Lung (tissue), 12 donors: ENCODE results near the gene GNPTAB. TPM values are rescaled to one million over a fixed set of nuclear protein-coding genes. Genes with fewer than 3 reads are reported as not detected.

Experiments used
- ATAC-seq: fragments of 200-7000 bp; cut with Tn5 transposase; one replicate; pipeline ENCODE4 v1.9.1; 2020; ENCODE audit warnings: moderate number of reproducible peaks; ENCODE audit not compliant: insufficient read depth, low FRiP score
- DNase-seq, 3 donors: peaks; one replicate each; pipeline ENCODE4 v3.0.0-alpha.2; 2013 to 2017
- H3K27ac ChIP-seq, 2 donors: one replicate each; pipeline ENCODE4 v1.5.1; 2013; ENCODE audit warnings: mild to moderate bottlenecking in 2 of 2, moderate library complexity in 2 of 2, control low read depth in 1 of 2, inconsistent platforms in 1 of 2, low read depth in 1 of 2, low read length in 1 of 2
- H3K27me3 ChIP-seq, 3 donors: one replicate each; pipeline ENCODE4 v1.5.1; 2013; ENCODE audit warnings: low read length in 2 of 3; ENCODE audit not compliant: control insufficient read depth in 3 of 3, insufficient read depth in 3 of 3
- H3K36me3 ChIP-seq, 4 donors: one replicate each; pipeline ENCODE4 v1.5.1; 2013; ENCODE audit warnings: low read length in 4 of 4, mild to moderate bottlenecking in 1 of 4, moderate library complexity in 1 of 4; ENCODE audit not compliant: control insufficient read depth in 4 of 4, insufficient read depth in 4 of 4
- H3K4me1 ChIP-seq, 5 donors: one replicate each; pipeline ENCODE4 v1.5.1; 2013; ENCODE audit warnings: low read length in 5 of 5, mild to moderate bottlenecking in 2 of 5, moderate library complexity in 1 of 5; ENCODE audit not compliant: control insufficient read depth in 5 of 5, insufficient read depth in 5 of 5
- H3K4me3 ChIP-seq: one replicate; pipeline ENCODE4 v1.5.1; 2013; ENCODE audit warnings: mild to moderate bottlenecking, control low read depth, moderate library complexity
- H3K9ac ChIP-seq, 2 donors: one replicate each; pipeline ENCODE4 v1.5.1; 2013; ENCODE audit warnings: low read length in 2 of 2, control low read depth in 1 of 2; ENCODE audit not compliant: insufficient read depth in 1 of 2
- H3K9me3 ChIP-seq, 4 donors: one replicate each; pipeline ENCODE4 v1.5.1; 2013; ENCODE audit warnings: low read length in 3 of 4, mild to moderate bottlenecking in 1 of 4, moderate library complexity in 1 of 4; ENCODE audit not compliant: control insufficient read depth in 4 of 4, insufficient read depth in 3 of 4
- WGBS, 2 donors: extraction: QIAGEN DNeasy Blood & Tissue Kit; methylation state at CpG; one replicate each; pipeline ENCODE4 v1.1.7; 2013; 5-methylcytosine and 5-hydroxymethylcytosine counted together
- polyA plus RNA-seq, 2 donors: library from polyadenylated mRNA; stranded (reverse); fragments of 200-250 nt; gene quantifications; one replicate each; pipeline ENCODE4 v1.2.1, GENCODE V29; 2013
- total RNA-seq, 2 donors: library from RNA; depleted of rRNA in 1 of 2; stranded (reverse); fragments of >200 nt in 1 of 2; gene quantifications; one replicate each; pipeline ENCODE4 v1.2.1, GENCODE V29; 2014 to 2021
- TF ChIP-seq, protein P1 (sequence below): IDR thresholded peaks from 2 replicates; pipeline ENCODE4 v1.5.1; 2012; ENCODE audit warnings: mild to moderate bottlenecking; ENCODE audit errors: control extremely low read depth, extremely low read depth
- donor health status: control.
- donor health status: control.
- donor health status: Bipolar disorder and iron deficiency.
- donor health status: healthy.
- donor health status: DM: yes; HTN: yes; CAD: no.

Gene GNPTAB
- total and polyA plus RNA-seq, 4 donors: 14.8 to 74.3 (median 39.9) TPM

GRCh38 chr12:101748907-101749306 is 81.9 kb downstream of the GNPTAB start:
- H3K9ac ChIP-seq: no peak overlapping the region
- H3K9me3 ChIP-seq: no peaks in the 10 kb centered on the region
- ATAC-seq (no peak), DNase-seq (no peak)
- no peak overlapping the region for H3K4me3 ChIP-seq
- WGBS, 2 donors: 100% methylated on average over 1 of the region's 1 CpG
- TF ChIP-seq, protein P1, sequence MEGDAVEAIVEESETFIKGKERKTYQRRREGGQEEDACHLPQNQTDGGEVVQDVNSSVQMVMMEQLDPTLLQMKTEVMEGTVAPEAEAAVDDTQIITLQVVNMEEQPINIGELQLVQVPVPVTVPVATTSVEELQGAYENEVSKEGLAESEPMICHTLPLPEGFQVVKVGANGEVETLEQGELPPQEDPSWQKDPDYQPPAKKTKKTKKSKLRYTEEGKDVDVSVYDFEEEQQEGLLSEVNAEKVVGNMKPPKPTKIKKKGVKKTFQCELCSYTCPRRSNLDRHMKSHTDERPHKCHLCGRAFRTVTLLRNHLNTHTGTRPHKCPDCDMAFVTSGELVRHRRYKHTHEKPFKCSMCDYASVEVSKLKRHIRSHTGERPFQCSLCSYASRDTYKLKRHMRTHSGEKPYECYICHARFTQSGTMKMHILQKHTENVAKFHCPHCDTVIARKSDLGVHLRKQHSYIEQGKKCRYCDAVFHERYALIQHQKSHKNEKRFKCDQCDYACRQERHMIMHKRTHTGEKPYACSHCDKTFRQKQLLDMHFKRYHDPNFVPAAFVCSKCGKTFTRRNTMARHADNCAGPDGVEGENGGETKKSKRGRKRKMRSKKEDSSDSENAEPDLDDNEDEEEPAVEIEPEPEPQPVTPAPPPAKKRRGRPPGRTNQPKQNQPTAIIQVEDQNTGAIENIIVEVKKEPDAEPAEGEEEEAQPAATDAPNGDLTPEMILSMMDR: no peak
- H3K4me1 ChIP-seq: peaks cover 0 to 1% (median 0%) of the 10 kb centered on the region in 5 donors
- H3K27me3 ChIP-seq: no peaks in the 10 kb centered on the region
- H3K36me3 ChIP-seq: peaks cover 12 to 24% (median 18%) of the 10 kb centered on the region in 4 donors
- no peak overlapping the region for H3K27ac ChIP-seq

GRCh38 chr12:101747697-101748096 is 83.1 kb downstream of the GNPTAB start:
- no peak for DNase-seq
- no peak for ATAC-seq
- H3K9me3 ChIP-seq: no peaks in the 10 kb centered on the region
- H3K36me3 ChIP-seq: peaks cover 12 to 25% (median 21%) of the 10 kb centered on the region in 4 donors
- no peak overlapping the region for H3K27ac ChIP-seq
- H3K4me1 ChIP-seq: peaks cover 0 to 1% (median 0%) of the 10 kb centered on the region in 5 donors
- no peak overlapping the region for H3K4me3 ChIP-seq
- no peak overlapping the region for H3K9ac ChIP-seq
- TF ChIP-seq, protein P1: no peak
- WGBS, 2 donors: 80 to 94% methylated on average over 1 of the region's 1 CpG
- no peaks in the 10 kb centered on the region for H3K27me3 ChIP-seq

DNA sequence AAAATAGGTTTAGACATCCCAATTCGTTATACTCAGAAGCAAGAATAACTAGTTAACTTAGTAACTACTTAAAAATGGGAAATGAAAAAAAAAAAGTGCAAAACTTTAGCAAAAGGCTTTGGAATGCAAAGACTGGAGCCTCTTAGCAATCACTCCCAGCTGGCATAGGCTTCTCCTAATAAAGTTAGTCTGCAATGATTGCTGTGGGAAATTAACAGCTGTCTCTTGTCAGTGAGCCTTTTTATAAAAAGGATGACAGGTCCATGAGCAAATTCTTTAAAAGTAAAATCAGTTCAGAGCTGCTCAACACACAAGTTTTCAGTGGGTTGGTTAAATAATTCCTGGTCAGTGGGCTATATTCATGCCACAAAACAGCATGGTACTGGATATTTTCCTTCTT is 84.1 kb downstream of the GNPTAB start:
- Histone ChIP-seq H3K27me3 (no peaks in the 10 kb centered on the region), H3K36me3 (peaks cover 12 to 25% (median 22%) of the 10 kb centered on the region in 4 donors), H3K27ac (no peak overlapping the region), H3K4me3 (no peak overlapping the region), H3K9me3 (no peaks in the 10 kb centered on the region), H3K9ac (no peak overlapping the region), H3K4me1 (peaks cover 0 to under 1% (median 0%) of the 10 kb centered on the region in 5 donors)
- DNase-seq (peak in 2 of 3 donors; percentile 12 to 13), ATAC-seq (no peak)
- TF ChIP-seq, protein P1: no peak
- WGBS, 2 donors: 87 to 100% methylated on average over 1 of the region's 1 CpG

GRCh38 chr12:101746196-101746595 is 84.6 kb downstream of the GNPTAB start:
- no peaks in the 10 kb centered on the region for H3K27me3 ChIP-seq
- no peaks in the 10 kb centered on the region for H3K4me1 ChIP-seq
- TF ChIP-seq, protein P1: no peak
- ATAC-seq (no peak), DNase-seq (no peak)
- 79 to 91% methylated on average over 1 of the region's 1 CpG for WGBS, 2 donors
- H3K27ac ChIP-seq: no peak overlapping the region
- no peak overlapping the region for H3K9ac ChIP-seq
- H3K9me3 ChIP-seq: no peaks in the 10 kb centered on the region
- H3K36me3 ChIP-seq: peaks cover 7 to 27% (median 20%) of the 10 kb centered on the region in 4 donors
- H3K4me3 ChIP-seq: no peak overlapping the region
